K562 (cell line): ENCODE data around the gene MBOAT2. TPM values are rescaled to one million over a fixed set of nuclear protein-coding genes. Genes with fewer than 3 reads are reported as not detected.

ENCODE experiments used
- CBX1 ChIP-seq: sonication (generic); IDR thresholded peaks from 2 replicates; pipeline ENCODE4 v1.6.1; 2016; ENCODE audit warnings: antibody characterized with exemption, low read depth, mild to moderate bottlenecking
- FUS ChIP-seq: fragments of 200-400 bp; formaldehyde crosslinking; optimal IDR thresholded peaks from 2 replicates; pipeline ENCODE3; 2017; ENCODE audit warnings: low read depth, low read length
- HMG20A ChIP-seq: fragments of 450-650 bp; formaldehyde crosslinking; conservative IDR thresholded peaks from 2 replicates; pipeline ENCODE4 v1.4.0; 2020; ENCODE audit warnings: mild to moderate bottlenecking, mixed read lengths
- HSF4 ChIP-seq: fragments of 250-450 bp; sonication (Bioruptor Pico); IDR thresholded peaks from 2 replicates; pipeline ENCODE4 v2.1.2; 2022; ENCODE audit warnings: mild to moderate bottlenecking, moderate library complexity, borderline replicate concordance
- KLF6 ChIP-seq: fragments of 250-450 bp; sonication (Bioruptor Pico); IDR thresholded peaks from 2 replicates; pipeline ENCODE4 v1.4.0; 2020; ENCODE audit warnings: mild to moderate bottlenecking, moderate library complexity, borderline replicate concordance
- ZBTB5 ChIP-seq: fragments of 450-650 bp; IDR thresholded peaks from 2 replicates; pipeline ENCODE4 v1.6.1; 2017; ENCODE audit warnings: antibody characterized with exemption
- polyA plus RNA-seq, 8 experiments: library from polyadenylated mRNA; depleted of rRNA in 4 of 8; stranded (reverse) in 5 of 8; unstranded in 3 of 8; fragments of >200 nt; fragmentation: Nextera tagmentation in 2 of 8; fragmentation: Illumina TruSeq in 1 of 8; extraction: Ambion mirVana in 2 of 8; extraction: Trizol in 1 of 8; gene quantifications; 2 replicates each; pipeline versions ENCODE4 v1.2.1 to v1.2.3, GENCODE V29; 2011 to 2014; ENCODE audit warnings: inconsistent platforms in 1 of 8, missing spikeins in 1 of 8
- total RNA-seq, 7 experiments: library from RNA; depleted of rRNA in 6 of 7; stranded (reverse); fragments of >200 nt in 6 of 7; fragmentation: Illumina TruSeq in 2 of 7; extraction: Trizol in 2 of 7; gene quantifications; 2 replicates each; pipeline versions ENCODE4 v1.2.1 to v1.2.3, GENCODE V29; 2011 to 2021; ENCODE audit warnings: low replicate concordance in 1 of 7
- TF ChIP-seq, protein P1 (sequence below): fragments of 450-650 bp; IDR thresholded peaks from 2 replicates; pipeline ENCODE4 v1.6.1; 2016; ENCODE audit warnings: mild to moderate bottlenecking, moderate library complexity

The MBOAT2 gene
- total and polyA plus RNA-seq, 9 of the 15 experiments (the other 6 are each of a cell fraction or from before 2014, with no cell fraction given), result 8.4 to 122 (median 27.6) TPM

- TF ChIP-seq HSF4, result no peak
- TF ChIP-seq FUS, result no peak
- TF ChIP-seq, protein P1, sequence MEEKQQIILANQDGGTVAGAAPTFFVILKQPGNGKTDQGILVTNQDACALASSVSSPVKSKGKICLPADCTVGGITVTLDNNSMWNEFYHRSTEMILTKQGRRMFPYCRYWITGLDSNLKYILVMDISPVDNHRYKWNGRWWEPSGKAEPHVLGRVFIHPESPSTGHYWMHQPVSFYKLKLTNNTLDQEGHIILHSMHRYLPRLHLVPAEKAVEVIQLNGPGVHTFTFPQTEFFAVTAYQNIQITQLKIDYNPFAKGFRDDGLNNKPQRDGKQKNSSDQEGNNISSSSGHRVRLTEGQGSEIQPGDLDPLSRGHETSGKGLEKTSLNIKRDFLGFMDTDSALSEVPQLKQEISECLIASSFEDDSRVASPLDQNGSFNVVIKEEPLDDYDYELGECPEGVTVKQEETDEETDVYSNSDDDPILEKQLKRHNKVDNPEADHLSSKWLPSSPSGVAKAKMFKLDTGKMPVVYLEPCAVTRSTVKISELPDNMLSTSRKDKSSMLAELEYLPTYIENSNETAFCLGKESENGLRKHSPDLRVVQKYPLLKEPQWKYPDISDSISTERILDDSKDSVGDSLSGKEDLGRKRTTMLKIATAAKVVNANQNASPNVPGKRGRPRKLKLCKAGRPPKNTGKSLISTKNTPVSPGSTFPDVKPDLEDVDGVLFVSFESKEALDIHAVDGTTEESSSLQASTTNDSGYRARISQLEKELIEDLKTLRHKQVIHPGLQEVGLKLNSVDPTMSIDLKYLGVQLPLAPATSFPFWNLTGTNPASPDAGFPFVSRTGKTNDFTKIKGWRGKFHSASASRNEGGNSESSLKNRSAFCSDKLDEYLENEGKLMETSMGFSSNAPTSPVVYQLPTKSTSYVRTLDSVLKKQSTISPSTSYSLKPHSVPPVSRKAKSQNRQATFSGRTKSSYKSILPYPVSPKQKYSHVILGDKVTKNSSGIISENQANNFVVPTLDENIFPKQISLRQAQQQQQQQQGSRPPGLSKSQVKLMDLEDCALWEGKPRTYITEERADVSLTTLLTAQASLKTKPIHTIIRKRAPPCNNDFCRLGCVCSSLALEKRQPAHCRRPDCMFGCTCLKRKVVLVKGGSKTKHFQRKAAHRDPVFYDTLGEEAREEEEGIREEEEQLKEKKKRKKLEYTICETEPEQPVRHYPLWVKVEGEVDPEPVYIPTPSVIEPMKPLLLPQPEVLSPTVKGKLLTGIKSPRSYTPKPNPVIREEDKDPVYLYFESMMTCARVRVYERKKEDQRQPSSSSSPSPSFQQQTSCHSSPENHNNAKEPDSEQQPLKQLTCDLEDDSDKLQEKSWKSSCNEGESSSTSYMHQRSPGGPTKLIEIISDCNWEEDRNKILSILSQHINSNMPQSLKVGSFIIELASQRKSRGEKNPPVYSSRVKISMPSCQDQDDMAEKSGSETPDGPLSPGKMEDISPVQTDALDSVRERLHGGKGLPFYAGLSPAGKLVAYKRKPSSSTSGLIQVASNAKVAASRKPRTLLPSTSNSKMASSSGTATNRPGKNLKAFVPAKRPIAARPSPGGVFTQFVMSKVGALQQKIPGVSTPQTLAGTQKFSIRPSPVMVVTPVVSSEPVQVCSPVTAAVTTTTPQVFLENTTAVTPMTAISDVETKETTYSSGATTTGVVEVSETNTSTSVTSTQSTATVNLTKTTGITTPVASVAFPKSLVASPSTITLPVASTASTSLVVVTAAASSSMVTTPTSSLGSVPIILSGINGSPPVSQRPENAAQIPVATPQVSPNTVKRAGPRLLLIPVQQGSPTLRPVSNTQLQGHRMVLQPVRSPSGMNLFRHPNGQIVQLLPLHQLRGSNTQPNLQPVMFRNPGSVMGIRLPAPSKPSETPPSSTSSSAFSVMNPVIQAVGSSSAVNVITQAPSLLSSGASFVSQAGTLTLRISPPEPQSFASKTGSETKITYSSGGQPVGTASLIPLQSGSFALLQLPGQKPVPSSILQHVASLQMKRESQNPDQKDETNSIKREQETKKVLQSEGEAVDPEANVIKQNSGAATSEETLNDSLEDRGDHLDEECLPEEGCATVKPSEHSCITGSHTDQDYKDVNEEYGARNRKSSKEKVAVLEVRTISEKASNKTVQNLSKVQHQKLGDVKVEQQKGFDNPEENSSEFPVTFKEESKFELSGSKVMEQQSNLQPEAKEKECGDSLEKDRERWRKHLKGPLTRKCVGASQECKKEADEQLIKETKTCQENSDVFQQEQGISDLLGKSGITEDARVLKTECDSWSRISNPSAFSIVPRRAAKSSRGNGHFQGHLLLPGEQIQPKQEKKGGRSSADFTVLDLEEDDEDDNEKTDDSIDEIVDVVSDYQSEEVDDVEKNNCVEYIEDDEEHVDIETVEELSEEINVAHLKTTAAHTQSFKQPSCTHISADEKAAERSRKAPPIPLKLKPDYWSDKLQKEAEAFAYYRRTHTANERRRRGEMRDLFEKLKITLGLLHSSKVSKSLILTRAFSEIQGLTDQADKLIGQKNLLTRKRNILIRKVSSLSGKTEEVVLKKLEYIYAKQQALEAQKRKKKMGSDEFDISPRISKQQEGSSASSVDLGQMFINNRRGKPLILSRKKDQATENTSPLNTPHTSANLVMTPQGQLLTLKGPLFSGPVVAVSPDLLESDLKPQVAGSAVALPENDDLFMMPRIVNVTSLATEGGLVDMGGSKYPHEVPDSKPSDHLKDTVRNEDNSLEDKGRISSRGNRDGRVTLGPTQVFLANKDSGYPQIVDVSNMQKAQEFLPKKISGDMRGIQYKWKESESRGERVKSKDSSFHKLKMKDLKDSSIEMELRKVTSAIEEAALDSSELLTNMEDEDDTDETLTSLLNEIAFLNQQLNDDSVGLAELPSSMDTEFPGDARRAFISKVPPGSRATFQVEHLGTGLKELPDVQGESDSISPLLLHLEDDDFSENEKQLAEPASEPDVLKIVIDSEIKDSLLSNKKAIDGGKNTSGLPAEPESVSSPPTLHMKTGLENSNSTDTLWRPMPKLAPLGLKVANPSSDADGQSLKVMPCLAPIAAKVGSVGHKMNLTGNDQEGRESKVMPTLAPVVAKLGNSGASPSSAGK, result peak; percentile 77
- no peak for TF ChIP-seq ZBTB5
- TF ChIP-seq HMG20A, result no peak
- TF ChIP-seq CBX1, result no peak
- TF ChIP-seq KLF6 (CRISPR knock-in tag), result no peak
Measured at GRCh38 chr2:8893978-8894820, 109.3 kb downstream of the MBOAT2 start (continued).
